ENCODE measurements around the gene CD52. TPM values are rescaled to one million over a fixed set of nuclear protein-coding genes. Genes with fewer than 3 reads are reported as not detected.

Gene CD52
- total and polyA plus RNA-seq, 2 of the 13 experiments (the other 11 are each of a cell fraction or from before 2014, with no cell fraction given), result 0.32 TPM; not detected in 1

- H3K79me2 ChIP-seq (ENCODE audit: insufficient read depth, low read length), result no peaks in the 10 kb centered on the region
- H2AFZ ChIP-seq (ENCODE audit: low read length), result no peak overlapping the region
- H3K9ac ChIP-seq (ENCODE audit: insufficient read depth, low read depth, low read length), result no peak overlapping the region
- no peaks in the 10 kb centered on the region for H4K20me1 ChIP-seq (ENCODE audit: insufficient read depth, low read length)
- no peaks in the 10 kb centered on the region for H3K4me1 ChIP-seq (ENCODE audit: insufficient read depth, low read length)
- no peak overlapping the region for H3K27ac ChIP-seq (ENCODE audit: extremely low read length, insufficient read depth, low read length)
- FAIRE-seq (no peak), DNase-seq (ENCODE audit: low spot score) (no peak), ATAC-seq (no peak)
- TF ChIP-seq AHDC1 (CRISPR knock-in tag; IDR thresholded peaks at IDR 0.05; ENCODE audit: borderline replicate concordance) (no peak), RFXANK (CRISPR knock-in tag; IDR thresholded peaks at IDR 0.05) (no peak)
- H3K9me3 ChIP-seq (ENCODE audit: low read length), result no peaks in the 10 kb centered on the region
- no peak overlapping the region for H3K4me2 ChIP-seq (ENCODE audit: low read depth, low read length)
- ChIA-PET CTCF (ENCODE audit: low intra/inter-chr PET ratio, low total read pairs) (no interaction called here), POLR2A (no interaction called here)
- peaks cover 0 to 1% of the 10 kb centered on the region in 2 experiments; a peak in 1 of 5 replicates for H3K36me3 ChIP-seq (replicated peaks in 1 of 2; ENCODE audit: control insufficient read depth in 1 of 2, insufficient read depth in 2 of 2, low read length in 2 of 2)
- intact Hi-C loops (cut with micrococcal nuclease; ENCODE audit: unreplicated experiment) (no loop called here), in situ Hi-C loops (cut with HindIII; ENCODE audit: extremely low pct_ligation_motif_present, low pct_unique_long_range_greater_than_20kb) (no loop called here)
- 86% methylated on average over 6 of the region's 11 CpGs for WGBS (ENCODE audit: low lambda C conversion rate)
- H3K27me3 ChIP-seq (ENCODE audit: control insufficient read depth in 1 of 2, insufficient read depth in 2 of 2, low read length in 2 of 2), result no peaks in the 10 kb centered on the region
- no TSS peak for BruUV-seq (replicated peaks)
- no peak overlapping the region for H3K4me3 ChIP-seq (replicated peaks in 1 of 3; ENCODE audit: insufficient read depth in 1 of 3, low read depth in 2 of 3, low read length in 3 of 3)
Measured at GRCh38 chr1:26293911-26294463, 23.8 kb upstream of the CD52 start.

All from HepG2 (cell line).